GM12874 (cell line): ENCODE results near the gene TREML1.

ENCODE experiments used
- CTCF ChIP-seq: IDR thresholded peaks from 2 replicates; pipeline ENCODE4 v1.5.1; 2011; ENCODE audit warnings: low read depth, mild to moderate bottlenecking, control low read depth, low read length, moderate library complexity; ENCODE audit not compliant: insufficient read depth

The TREML1 gene

GRCh38 chr6:41193884-41194283 is 39.7 kb upstream of the TREML1 start:
- no peak for TF ChIP-seq CTCF

DNA sequence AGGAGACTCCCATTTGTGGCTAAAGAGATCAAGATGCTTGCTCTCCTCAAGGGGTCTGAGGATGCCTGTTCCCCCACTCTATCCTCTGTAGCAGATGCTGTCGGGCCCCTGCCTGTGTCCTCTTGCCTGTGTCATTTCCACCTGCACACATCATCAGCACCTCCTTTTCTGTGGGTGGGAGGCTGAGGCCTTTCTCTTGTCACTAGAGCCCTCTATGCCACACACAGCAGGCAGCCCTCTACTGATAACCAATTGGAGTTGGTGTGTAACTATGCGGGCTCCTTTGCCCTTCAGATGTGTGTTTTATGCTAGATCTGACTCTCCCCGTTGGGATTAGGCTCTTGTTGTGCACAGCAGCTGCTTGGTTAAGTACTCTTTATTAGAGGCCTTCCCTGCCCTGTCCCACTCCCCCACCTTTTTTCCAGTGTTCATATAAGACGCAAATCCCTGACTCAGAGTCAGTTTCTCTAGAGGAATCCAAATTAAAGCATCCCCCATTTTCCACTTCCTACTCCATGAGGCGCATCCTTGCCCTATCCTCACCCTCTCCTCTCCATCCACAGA is 39.1 kb upstream of the TREML1 start:
- no peak for TF ChIP-seq CTCF

DNA sequence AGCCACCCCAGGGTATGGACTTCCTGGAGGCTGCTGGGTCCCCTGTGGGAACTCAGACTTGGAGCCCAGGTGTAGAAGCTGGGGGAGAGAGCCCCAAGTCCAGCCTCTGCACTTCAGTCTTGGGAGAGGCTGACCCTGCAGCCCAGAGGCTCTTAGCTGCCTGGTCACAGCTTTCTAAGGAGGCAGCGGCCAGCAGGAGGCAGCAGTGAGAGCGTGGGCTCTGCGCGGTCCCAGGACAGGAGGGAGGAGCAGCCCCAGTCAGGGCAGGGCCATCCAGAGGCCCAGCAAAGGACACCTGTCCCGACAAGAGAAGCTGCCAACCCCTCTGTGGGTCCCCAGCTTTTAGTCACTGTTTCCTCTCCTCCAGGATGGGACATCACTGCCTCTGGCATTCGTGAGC is 37.4 kb upstream of the TREML1 start:
- peak; percentile 70 for TF ChIP-seq CTCF

DNA sequence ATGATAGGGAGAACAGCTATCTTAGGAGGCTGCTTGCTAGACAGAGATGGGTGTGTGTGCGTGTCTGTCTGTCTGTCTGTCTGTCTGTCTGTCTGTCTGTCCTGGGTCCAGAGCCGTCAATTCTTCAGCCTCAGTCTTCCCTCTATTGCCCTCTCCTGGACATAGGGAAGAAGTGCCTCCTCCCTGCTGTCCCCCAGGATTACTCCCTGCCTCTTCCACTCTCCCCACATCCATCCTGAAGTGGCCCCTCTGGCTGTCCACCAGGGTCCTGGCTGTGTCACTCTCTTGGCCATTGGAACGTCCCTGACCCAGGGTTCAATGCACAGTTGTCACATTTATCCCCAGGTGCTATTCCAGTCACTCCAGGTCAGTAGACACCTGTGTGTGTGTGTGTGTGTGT is 36.6 kb upstream of the TREML1 start:
- no peak for TF ChIP-seq CTCF

GRCh38 chr6:41189967-41190366 is 35.8 kb upstream of the TREML1 start:
- TF ChIP-seq CTCF, result no peak

GRCh38 chr6:41187924-41188886 is 34.1 kb upstream of the TREML1 start:
- TF ChIP-seq CTCF, result no peak

GRCh38 chr6:41186031-41186562 is 31.9 kb upstream of the TREML1 start:
- no peak for TF ChIP-seq CTCF
